Neural crest cell (in vitro differentiated cells): Measurements from ENCODE around the gene RAC2. TPM values are rescaled to one million over a fixed set of nuclear protein-coding genes. Genes with fewer than 3 reads are reported as not detected.

Experiments used
- DNase-seq: peaks from one replicate; pipeline ENCODE4 v3.0.0; 2021; ENCODE audit warnings: low read depth, mixed read lengths, low spot score
- H3K27ac Mint-ChIP-seq: one replicate; pipeline ENCODE4 v1.8.0; 2021; ENCODE audit warnings: mild to moderate bottlenecking, mixed read lengths; ENCODE audit not compliant: unreplicated experiment
- H3K27me3 Mint-ChIP-seq: 2 replicates; pipeline ENCODE4 v1.8.0; 2021; ENCODE audit warnings: low read depth, mild to moderate bottlenecking, mixed read lengths
- H3K36me3 Mint-ChIP-seq: 2 replicates; pipeline ENCODE4 v1.8.0; 2021; ENCODE audit warnings: low read depth, mild to moderate bottlenecking, mixed read lengths
- H3K4me1 Mint-ChIP-seq: 2 replicates; pipeline ENCODE4 v1.8.0; 2021; ENCODE audit warnings: mixed read lengths
- H3K4me3 Mint-ChIP-seq: one replicate; pipeline ENCODE4 v1.8.0; 2021; ENCODE audit warnings: mild to moderate bottlenecking, mixed read lengths
- H3K9me3 Mint-ChIP-seq: 2 replicates; pipeline ENCODE4 v1.8.0; 2021; ENCODE audit warnings: mixed read lengths
- CTCF ChIP-seq: fragments of 200-600 bp; sonication (generic); conservative IDR thresholded peaks from 2 replicates; pipeline ENCODE4 v1.5.0; 2021; ENCODE audit warnings: antibody characterized with exemption, mild to moderate bottlenecking
- total RNA-seq: library from RNA; stranded (reverse); gene quantifications from 2 replicates; pipeline ENCODE4 v1.2.1, GENCODE V29; 2021

The RAC2 gene
- total RNA-seq, 1 donor from 2014 or later = 0.21 TPM

- TF ChIP-seq CTCF = no peak
- Mint-ChIP-seq H3K27me3 (no peaks in the 10 kb centered on the region), H3K4me3 (peak overlapping the region; percentile 82), H3K4me1 (peaks cover 31% of the 10 kb centered on the region), H3K36me3 (peaks cover 6% of the 10 kb centered on the region), H3K27ac (peak overlapping the region; percentile 53), H3K9me3 (no peaks in the 10 kb centered on the region)
- DNase-seq = no peak
Observed at GRCh38 chr22:37186228-37186996, 57.7 kb downstream of the RAC2 start.

GRCh38 chr22:37185646-37186227 is 58.3 kb downstream of the RAC2 start:
- no peak for DNase-seq
- H3K4me3 Mint-ChIP-seq = peak overlapping the region; percentile 82
- TF ChIP-seq CTCF = no peak
- H3K4me1 Mint-ChIP-seq = peaks cover 31% of the 10 kb centered on the region
- H3K9me3 Mint-ChIP-seq = no peaks in the 10 kb centered on the region
- no peaks in the 10 kb centered on the region for H3K27me3 Mint-ChIP-seq
- peak overlapping the region; percentile 53 for H3K27ac Mint-ChIP-seq
- H3K36me3 Mint-ChIP-seq = peaks cover 6% of the 10 kb centered on the region

- H3K27ac Mint-ChIP-seq = peak overlapping the region; percentile 54
- DNase-seq = no peak
Observed at GRCh38 chr22:37184816-37185541, 59.1 kb downstream of the RAC2 start.

GRCh38 chr22:37184380-37184755 is 59.7 kb downstream of the RAC2 start:
- H3K27ac Mint-ChIP-seq = no peak overlapping the region
- no peak overlapping the region for H3K4me3 Mint-ChIP-seq
- TF ChIP-seq CTCF = no peak
- no peaks in the 10 kb centered on the region for H3K9me3 Mint-ChIP-seq
- peaks cover 30% of the 10 kb centered on the region for H3K4me1 Mint-ChIP-seq
- peaks cover under 1% of the 10 kb centered on the region for H3K36me3 Mint-ChIP-seq
- DNase-seq = no peak
- H3K27me3 Mint-ChIP-seq = no peaks in the 10 kb centered on the region

More at GRCh38 chr22:37184816-37185541, 59.1 kb downstream of the RAC2 start:
- H3K4me3 Mint-ChIP-seq = no peak overlapping the region
- H3K9me3 Mint-ChIP-seq = no peaks in the 10 kb centered on the region
- H3K36me3 Mint-ChIP-seq = peaks cover 2% of the 10 kb centered on the region
- H3K4me1 Mint-ChIP-seq = peaks cover 31% of the 10 kb centered on the region
- no peaks in the 10 kb centered on the region for H3K27me3 Mint-ChIP-seq
- TF ChIP-seq CTCF = no peak

GRCh38 chr22:37183432-37184379 is 60.4 kb downstream of the RAC2 start:
- peak overlapping the region; percentile 27 for H3K4me3 Mint-ChIP-seq

More at GRCh38 chr22:37183432-37184379, 60.4 kb downstream of the RAC2 start:
- no peaks in the 10 kb centered on the region for H3K27me3 Mint-ChIP-seq
- TF ChIP-seq CTCF = no peak
- H3K9me3 Mint-ChIP-seq = no peaks in the 10 kb centered on the region
- no peak overlapping the region for H3K27ac Mint-ChIP-seq
- H3K36me3 Mint-ChIP-seq = no peaks in the 10 kb centered on the region
- DNase-seq = no peak
- H3K4me1 Mint-ChIP-seq = peaks cover 28% of the 10 kb centered on the region
